Vagina (tissue), 2 donors: Measurements from ENCODE around the gene LDB2. TPM values are rescaled to one million over a fixed set of nuclear protein-coding genes. Genes with fewer than 3 reads are reported as not detected.

Experiments used
- DNase-seq, 2 donors: peaks; one replicate each; pipeline ENCODE4 v3.0.0-alpha.2; 2017; ENCODE audit errors: extremely low spot score in 2 of 2
- H3K27ac ChIP-seq: fragments of 200-600 bp; sonication (generic); one replicate; pipeline ENCODE4 v1.5.1; 2019
- H3K27me3 ChIP-seq: fragments of 200-600 bp; sonication (generic); one replicate; pipeline ENCODE4 v1.5.1; 2019
- H3K36me3 ChIP-seq, 2 donors: fragments of 200-600 bp; sonication (generic); one replicate each; pipeline ENCODE4 v1.5.1; 2017 to 2019
- H3K4me1 ChIP-seq: fragments of 200-600 bp; sonication (generic); one replicate; pipeline ENCODE4 v1.5.1; 2019
- H3K4me3 ChIP-seq, 2 donors: fragments of 200-600 bp; sonication (generic); 1 replicate in 1 of 2; 2 replicates in 1 of 2; pipeline ENCODE4 v1.5.1; 2016 to 2019
- H3K9me3 ChIP-seq: fragments of 200-600 bp; sonication (generic); one replicate; pipeline ENCODE4 v1.5.1; 2019
- CTCF ChIP-seq, 3 experiments: fragments of 450-650 bp in 2 of 3; fragments of 200-600 bp in 1 of 3; sonication (generic) in 1 of 3; IDR thresholded peaks; one replicate each; pipeline ENCODE4 v1.5.1; 2017 to 2019; ENCODE audit warnings: antibody characterized with exemption in 3 of 3, mild to moderate bottlenecking in 2 of 3, moderate library complexity in 2 of 3
- POLR2A ChIP-seq, 2 donors: fragments of 450-650 bp; IDR thresholded peaks; one replicate each; pipeline ENCODE4 v1.6.1; 2017; ENCODE audit warnings: antibody characterized with exemption in 2 of 2, mild to moderate bottlenecking in 2 of 2, moderate library complexity in 2 of 2
- POLR2AphosphoS5 ChIP-seq, 2 donors: sonication (generic); formaldehyde crosslinking; IDR thresholded peaks; one replicate each; pipeline ENCODE4 v1.9.0; 2017; ENCODE audit warnings: antibody characterized with exemption in 2 of 2, mild to moderate bottlenecking in 2 of 2, low read depth in 1 of 2; ENCODE audit not compliant: insufficient read depth in 1 of 2
- intact Hi-C: fragments of 100-400 bp; cut with DNase I; formaldehyde crosslinking; loops from one replicate; pipeline ENCODE4 v1.15.1; 2023
- total RNA-seq: library from RNA; depleted of rRNA; stranded (reverse); fragments of >200 nt; gene quantifications from one replicate; pipeline ENCODE4 v1.2.3, GENCODE V29; 2016

The LDB2 gene
- total RNA-seq, 1 donor from 2014 or later: 70.0 TPM

GRCh38 chr4:16846540-16847117 is 51.8 kb downstream of the LDB2 start:
- Histone ChIP-seq H3K27ac (no peak overlapping the region), H3K27me3 (no peaks in the 10 kb centered on the region), H3K36me3 (no peaks in the 10 kb centered on the region), H3K9me3 (no peaks in the 10 kb centered on the region), H3K4me3 (no peak overlapping the region), H3K4me1 (no peaks in the 10 kb centered on the region)
- intact Hi-C loops: no loop called here
- no peak for TF ChIP-seq CTCF (IDR thresholded peaks at IDR 0.05)
- TF ChIP-seq POLR2A (IDR thresholded peaks at IDR 0.05): no peak
- no peak for TF ChIP-seq POLR2AphosphoS5 (IDR thresholded peaks at IDR 0.05; ENCODE audit: insufficient read depth in 1 of 2, low read depth in 1 of 2)
- DNase-seq: no peak

GRCh38 chr4:16844816-16845586 is 53.4 kb downstream of the LDB2 start:
- no peak overlapping the region for H3K4me3 ChIP-seq
- intact Hi-C loops: no loop called here
- no peaks in the 10 kb centered on the region for H3K27me3 ChIP-seq
- no peaks in the 10 kb centered on the region for H3K9me3 ChIP-seq
- TF ChIP-seq CTCF (IDR thresholded peaks at IDR 0.05): no peak
- TF ChIP-seq POLR2A (IDR thresholded peaks at IDR 0.05): no peak
- TF ChIP-seq POLR2AphosphoS5 (IDR thresholded peaks at IDR 0.05; ENCODE audit: insufficient read depth in 1 of 2, low read depth in 1 of 2): no peak
- H3K27ac ChIP-seq: no peak overlapping the region
- no peaks in the 10 kb centered on the region for H3K36me3 ChIP-seq
- no peak for DNase-seq
- no peaks in the 10 kb centered on the region for H3K4me1 ChIP-seq

GRCh38 chr4:16843831-16844508 is 54.5 kb downstream of the LDB2 start:
- Histone ChIP-seq H3K4me3 (no peak overlapping the region), H3K27me3 (no peaks in the 10 kb centered on the region), H3K4me1 (no peaks in the 10 kb centered on the region), H3K27ac (no peak overlapping the region), H3K9me3 (no peaks in the 10 kb centered on the region), H3K36me3 (no peaks in the 10 kb centered on the region)
- TF ChIP-seq POLR2A (IDR thresholded peaks at IDR 0.05) (no peak), CTCF (IDR thresholded peaks at IDR 0.05) (no peak), POLR2AphosphoS5 (IDR thresholded peaks at IDR 0.05; ENCODE audit: insufficient read depth in 1 of 2, low read depth in 1 of 2) (no peak)
- intact Hi-C loops: no loop called here
- DNase-seq: no peak

- intact Hi-C loops: no loop called here
- no peak overlapping the region for H3K4me3 ChIP-seq
- H3K27me3 ChIP-seq: no peaks in the 10 kb centered on the region
- DNase-seq: no peak
- H3K36me3 ChIP-seq: no peaks in the 10 kb centered on the region
- no peak for TF ChIP-seq POLR2AphosphoS5 (IDR thresholded peaks at IDR 0.05; ENCODE audit: insufficient read depth in 1 of 2, low read depth in 1 of 2)
- TF ChIP-seq POLR2A (IDR thresholded peaks at IDR 0.05): no peak
- no peak for TF ChIP-seq CTCF (IDR thresholded peaks at IDR 0.05)
- H3K27ac ChIP-seq: no peak overlapping the region
- H3K4me1 ChIP-seq: no peaks in the 10 kb centered on the region
- no peaks in the 10 kb centered on the region for H3K9me3 ChIP-seq
Measured at GRCh38 chr4:16838226-16838875, 60.1 kb downstream of the LDB2 start.
